WTC11 (cell line): Measurements from ENCODE around the gene TEK. TPM values are rescaled to one million over a fixed set of nuclear protein-coding genes. Genes with fewer than 3 reads are reported as not detected.

ENCODE experiments used
- ATAC-seq: fragments of 200-7000 bp; cut with Tn5 transposase; 2 replicates; pipeline ENCODE4 v1.10.0; 2021; ENCODE audit warnings: mild to moderate bottlenecking, moderate library complexity
- CTCF ChIA-PET: fragments of 300-600 bp; sonication (Branson Sonifier 250); formaldehyde crosslinking; loops from one replicate; lab custom pipeline; 2021; ENCODE audit warnings: antibody characterized with exemption; lab: Charles Lee
- POLR2A ChIA-PET: fragments of 350-600 bp; sonication (Branson Sonifier 250); formaldehyde crosslinking; loops from one replicate; lab custom pipeline; 2021; ENCODE audit warnings: antibody characterized with exemption; lab: Charles Lee
- DNase-seq: peaks from one replicate; pipeline ENCODE4 v3.0.0; 2021; ENCODE audit warnings: low spot score
- H3K27ac Mint-ChIP-seq: 2 replicates; pipeline ENCODE4 v1.8.0; 2021; ENCODE audit warnings: mixed read lengths
- H3K27me3 Mint-ChIP-seq: 2 replicates; pipeline ENCODE4 v1.8.0; 2021; ENCODE audit warnings: low read depth, mild to moderate bottlenecking, moderate library complexity, mixed read lengths
- H3K36me3 Mint-ChIP-seq: 2 replicates; pipeline ENCODE4 v1.8.0; 2021; ENCODE audit warnings: mixed read lengths
- H3K4me1 Mint-ChIP-seq: 2 replicates; pipeline ENCODE4 v1.8.0; 2022; ENCODE audit warnings: mixed read lengths
- H3K4me3 Mint-ChIP-seq: 2 replicates; pipeline ENCODE4 v1.8.0; 2021; ENCODE audit warnings: mild to moderate bottlenecking, moderate library complexity, mixed read lengths
- H3K9me3 Mint-ChIP-seq: 2 replicates; pipeline ENCODE4 v1.8.0; 2021; ENCODE audit warnings: mixed read lengths
- RORB ChIP-seq: fragments of 250-450 bp; sonication (Bioruptor Pico); IDR thresholded peaks from 2 replicates; pipeline ENCODE4 v1.9.0; 2021; ENCODE audit warnings: mild to moderate bottlenecking
- ZNF423 ChIP-seq: fragments of 250-450 bp; sonication (Bioruptor Pico); IDR thresholded peaks from 2 replicates; pipeline ENCODE4 v2.1.2; 2022; ENCODE audit warnings: mild to moderate bottlenecking, moderate library complexity
- total RNA-seq: library from RNA; stranded (reverse); gene quantifications from 3 replicates; pipeline ENCODE4 v1.2.3, GENCODE V29; 2021

TEK gene
- total RNA-seq, 1 experiment from 2014 or later = 3.1 TPM

GRCh38 chr9:27279611-27280010, 170.6 kb downstream of the TEK start:
- no peak for TF ChIP-seq ZNF423
- TF ChIP-seq RORB (CRISPR knock-in tag) = no peak
- Mint-ChIP-seq H3K27me3 (no peaks in the 10 kb centered on the region), H3K36me3 (no peaks in the 10 kb centered on the region), H3K4me1 (peaks cover 18% of the 10 kb centered on the region), H3K27ac (no peak overlapping the region), H3K4me3 (no peak overlapping the region), H3K9me3 (no peaks in the 10 kb centered on the region)
- CTCF ChIA-PET = interaction anchor here (0.6 to 1.0 kb wide), 2 partner anchors 29 to 99 kb away, joined by 3 read pairs; no protein-coding TSS in a partner anchor
- ATAC-seq = no peak
- no peak for DNase-seq
- POLR2A ChIA-PET = interaction anchor here (0.6 kb wide), 1 partner anchor 639 kb away, joined by 3 read pairs; no protein-coding TSS in a partner anchor

Other genes with a start within 250 kb of the TEK start
- gene CAAP1, start 216.4 kb upstream of the TEK start, total RNA-seq = 33.2 to 45.4 TPM (median 36.1 TPM) in 3 replicates
- gene PLAA, start 162.0 kb upstream of the TEK start, total RNA-seq = 48.8 to 56.1 TPM (median 50.5 TPM) in 3 replicates
- 15.2 to 21.6 TPM (median 17.3 TPM) in 3 replicates for gene IFT74, start 152.8 kb upstream of the TEK start, total RNA-seq
- gene LRRC19, start 103.6 kb upstream of the TEK start, total RNA-seq = not detected in 3 replicates
- 0.66 to 1.4 TPM (median 0.81 TPM) in 3 replicates for gene EQTN, start 187.9 kb downstream of the TEK start, total RNA-seq